Measurements from ENCODE around the gene FREM3. TPM values are rescaled to one million over a fixed set of nuclear protein-coding genes. Genes with fewer than 3 reads are reported as not detected.

The FREM3 gene
- total and polyA plus RNA-seq, 2 of the 8 experiments (the other 6 are each of a cell fraction or from before 2014, with no cell fraction given), result 0.03 to 0.11 TPM

DNA sequence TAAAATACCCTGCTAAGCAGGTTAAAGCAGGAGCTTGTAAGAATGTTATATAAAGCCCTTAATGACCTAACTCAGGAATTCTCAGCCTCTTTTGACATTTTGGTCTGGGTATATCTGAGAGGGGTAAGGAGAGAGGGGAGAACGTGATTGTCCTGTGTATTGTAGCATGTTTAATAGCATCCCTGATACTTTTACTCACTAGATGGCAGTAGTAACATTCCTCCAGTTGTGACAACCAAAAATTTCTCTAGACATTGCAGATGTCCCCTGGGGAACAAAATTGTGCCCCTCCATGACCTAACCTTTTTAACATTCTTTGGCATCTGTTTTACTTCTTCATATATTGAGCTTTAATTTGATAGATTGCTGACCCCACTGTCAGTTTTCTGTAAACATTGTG, 169.1 kb downstream of the FREM3 start:
- 92% methylated on average over 1 of the region's 1 CpG; no CpG with 5 or more reads in 1 of the 2 experiments for WGBS, 2 experiments (ENCODE audit: extremely low coverage in 1 of 2, insufficient coverage in 1 of 2, insufficient read length in 1 of 2, insufficient replicate concordance in 2 of 2, low coverage in 1 of 2, low lambda C conversion rate in 2 of 2, missing lambda C conversion rate in 1 of 2)
- no peak overlapping the region for H4K91ac ChIP-seq (replicated peaks; ENCODE audit: insufficient read length, low read length)
- no peaks in the 10 kb centered on the region for H3K23me2 ChIP-seq (ENCODE audit: low read depth, low read length)
- DNase-seq (ENCODE audit: low read depth in 1 of 2, low spot score in 2 of 2), result no peak
- H3K9ac ChIP-seq (replicated peaks in 1 of 4; ENCODE audit: extremely low read depth in 1 of 4, low read depth in 3 of 4, low read length in 3 of 4), result no peak overlapping the region
- no peak overlapping the region for H3K18ac ChIP-seq (ENCODE audit: extremely low read depth, low read length)
- no peaks in the 10 kb centered on the region for H3K27me3 ChIP-seq (replicated peaks in 1 of 4; ENCODE audit: control insufficient read depth in 3 of 4, extremely low read depth in 1 of 4, insufficient read depth in 3 of 4, low read length in 3 of 4)
- no peak overlapping the region for H2BK12ac ChIP-seq (ENCODE audit: low read depth, low read length)
- H3K56ac ChIP-seq (replicated peaks; ENCODE audit: insufficient read length, low read depth, low read length), result no peak overlapping the region
- no peak overlapping the region for H2BK120ac ChIP-seq (replicated peaks; ENCODE audit: low read depth, low read length)
- no peak overlapping the region for H2AFZ ChIP-seq (ENCODE audit: low read length)
- no peaks in the 10 kb centered on the region for H3K9me3 ChIP-seq (ENCODE audit: insufficient read depth in 2 of 2, low read depth in 1 of 2, low read length in 1 of 2)
- no peak overlapping the region for H3K23ac ChIP-seq (ENCODE audit: insufficient read length)
- no peak overlapping the region for H2BK20ac ChIP-seq (ENCODE audit: low read length)
- TF ChIP-seq SIRT6 (IDR thresholded peaks at IDR 0.05; ENCODE audit: low read length) (no peak), BCL11A (IDR thresholded peaks at IDR 0.05; ENCODE audit: low read depth in 2 of 2, low read length in 2 of 2) (no peak), RBBP5 (IDR thresholded peaks at IDR 0.05; ENCODE audit: borderline replicate concordance, low read depth, low read length) (no peak)
- TF ChIP-seq, protein P1, sequence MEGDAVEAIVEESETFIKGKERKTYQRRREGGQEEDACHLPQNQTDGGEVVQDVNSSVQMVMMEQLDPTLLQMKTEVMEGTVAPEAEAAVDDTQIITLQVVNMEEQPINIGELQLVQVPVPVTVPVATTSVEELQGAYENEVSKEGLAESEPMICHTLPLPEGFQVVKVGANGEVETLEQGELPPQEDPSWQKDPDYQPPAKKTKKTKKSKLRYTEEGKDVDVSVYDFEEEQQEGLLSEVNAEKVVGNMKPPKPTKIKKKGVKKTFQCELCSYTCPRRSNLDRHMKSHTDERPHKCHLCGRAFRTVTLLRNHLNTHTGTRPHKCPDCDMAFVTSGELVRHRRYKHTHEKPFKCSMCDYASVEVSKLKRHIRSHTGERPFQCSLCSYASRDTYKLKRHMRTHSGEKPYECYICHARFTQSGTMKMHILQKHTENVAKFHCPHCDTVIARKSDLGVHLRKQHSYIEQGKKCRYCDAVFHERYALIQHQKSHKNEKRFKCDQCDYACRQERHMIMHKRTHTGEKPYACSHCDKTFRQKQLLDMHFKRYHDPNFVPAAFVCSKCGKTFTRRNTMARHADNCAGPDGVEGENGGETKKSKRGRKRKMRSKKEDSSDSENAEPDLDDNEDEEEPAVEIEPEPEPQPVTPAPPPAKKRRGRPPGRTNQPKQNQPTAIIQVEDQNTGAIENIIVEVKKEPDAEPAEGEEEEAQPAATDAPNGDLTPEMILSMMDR (IDR thresholded peaks at IDR 0.05; ENCODE audit: control extremely low read depth in 1 of 3, insufficient read depth in 1 of 3, low read depth in 1 of 3, low read length in 3 of 3), result peak in 1 of 3 experiments; percentile 14; a peak in 2 of 4 replicates
- no peak overlapping the region for H2BK15ac ChIP-seq (ENCODE audit: low read length)
- peaks cover 0 to 1% of the 10 kb centered on the region in 2 experiments for H4K20me1 ChIP-seq (replicated peaks in 1 of 2; ENCODE audit: control insufficient read depth in 1 of 2, insufficient read depth in 2 of 2, low read length in 2 of 2)
- H2BK5ac ChIP-seq (ENCODE audit: low read depth, low read length), result no peak overlapping the region
- H3K4ac ChIP-seq (replicated peaks; ENCODE audit: insufficient read length, low read depth, low read length), result no peak overlapping the region
- no peak overlapping the region for H2AK5ac ChIP-seq (ENCODE audit: low read depth, low read length)
- no peaks in the 10 kb centered on the region for H3K4me1 ChIP-seq (replicated peaks in 1 of 4; ENCODE audit: control insufficient read depth in 3 of 4, insufficient read depth in 4 of 4, low read length in 3 of 4)
- no peak overlapping the region for H4K8ac ChIP-seq (ENCODE audit: extremely low read depth, insufficient read depth, low read length)
- CTCF ChIA-PET (ENCODE audit: partially characterized antibody), result interaction anchor here (0.7 to 1.8 kb wide), 12 partner anchors 8 to 237 kb away, joined by 3 to 5 read pairs (median 3); no protein-coding TSS in a partner anchor
- peaks cover 28 to 93% (median 63%) of the 10 kb centered on the region in 4 experiments for H3K36me3 ChIP-seq (ENCODE audit: control insufficient read depth in 2 of 4, insufficient read depth in 4 of 4, low read length in 3 of 4)
- H3K4me2 ChIP-seq (ENCODE audit: insufficient read depth in 1 of 2, low read depth in 2 of 2, low read length in 2 of 2), result no peak overlapping the region
- H4K5ac ChIP-seq (ENCODE audit: insufficient read length, low read depth, low read length), result no peak overlapping the region
- no peak overlapping the region for H3K4me3 ChIP-seq (ENCODE audit: extremely low read depth in 1 of 4, insufficient read depth in 2 of 4, low read depth in 3 of 4, low read length in 4 of 4)
- FAIRE-seq, result no peak
- no peak overlapping the region for H3K27ac ChIP-seq (ENCODE audit: low read depth, low read length)
- POLR2A ChIA-PET (ENCODE audit: partially characterized antibody), result interaction anchor here (1.0 kb wide), 1 partner anchor 21 kb away, joined by 3 read pairs; no protein-coding TSS in a partner anchor
- peaks cover 0 to 22% of the 10 kb centered on the region in 2 experiments; a peak in 2 of 4 replicates for H3K79me2 ChIP-seq (ENCODE audit: control insufficient read depth in 1 of 2, insufficient read depth in 2 of 2, low read length in 2 of 2)
- no peak overlapping the region for H3K14ac ChIP-seq (ENCODE audit: insufficient read length)
- H3K79me1 ChIP-seq (ENCODE audit: low read depth, low read length), result no peaks in the 10 kb centered on the region
